GM21737 (cell line): Measurements from ENCODE around the gene RAG1.

Experiments
- ATAC-seq: cut with Tn5 transposase; IDR thresholded peaks from one replicate; pipeline ENCODE4 v1.9.1; 2021; ENCODE audit warnings: mild to moderate bottlenecking, moderate library complexity; ENCODE audit not compliant: unreplicated experiment

Gene RAG1

DNA sequence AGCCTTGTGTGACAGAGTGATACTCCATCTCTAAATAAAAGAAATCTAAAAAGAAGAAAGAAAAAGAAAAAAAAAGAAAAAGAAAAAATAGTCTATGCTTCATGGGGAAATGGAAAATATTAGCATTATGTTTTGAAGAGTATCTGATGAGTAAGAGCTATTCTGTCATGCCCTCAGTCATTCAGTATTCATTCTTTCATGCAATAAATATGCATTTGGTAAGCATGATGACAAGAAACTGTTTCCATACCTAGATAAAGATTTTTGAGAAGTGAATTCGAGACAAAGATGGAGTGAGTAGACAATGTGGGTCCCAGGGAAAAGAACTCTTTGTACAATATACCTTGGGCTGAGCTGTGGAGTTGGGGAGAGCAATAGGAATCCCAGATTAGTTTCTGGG, 20.3 kb downstream of the RAG1 start:
- no peak for ATAC-seq

- no peak for ATAC-seq
Measured at GRCh38 chr11:36590513-36590912, 22.7 kb downstream of the RAG1 start.

DNA sequence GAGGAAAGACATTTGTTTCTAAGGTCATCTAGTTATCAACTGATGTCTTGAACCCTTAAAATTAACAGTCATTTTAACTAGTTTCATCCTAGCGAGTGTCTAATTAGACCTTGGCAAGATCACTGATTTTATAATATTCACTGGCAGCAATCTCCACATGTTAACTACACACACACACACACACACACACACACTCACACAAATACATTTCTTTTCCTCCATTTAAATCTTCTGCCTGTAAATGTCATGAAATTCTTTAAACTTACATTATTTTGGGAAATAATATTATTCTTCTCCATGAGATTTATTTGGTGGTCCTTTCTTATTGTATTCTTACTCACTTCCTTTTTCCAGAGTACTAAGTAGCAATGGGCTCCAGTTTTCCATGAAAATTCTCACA, 23.6 kb downstream of the RAG1 start:
- no peak for ATAC-seq

DNA sequence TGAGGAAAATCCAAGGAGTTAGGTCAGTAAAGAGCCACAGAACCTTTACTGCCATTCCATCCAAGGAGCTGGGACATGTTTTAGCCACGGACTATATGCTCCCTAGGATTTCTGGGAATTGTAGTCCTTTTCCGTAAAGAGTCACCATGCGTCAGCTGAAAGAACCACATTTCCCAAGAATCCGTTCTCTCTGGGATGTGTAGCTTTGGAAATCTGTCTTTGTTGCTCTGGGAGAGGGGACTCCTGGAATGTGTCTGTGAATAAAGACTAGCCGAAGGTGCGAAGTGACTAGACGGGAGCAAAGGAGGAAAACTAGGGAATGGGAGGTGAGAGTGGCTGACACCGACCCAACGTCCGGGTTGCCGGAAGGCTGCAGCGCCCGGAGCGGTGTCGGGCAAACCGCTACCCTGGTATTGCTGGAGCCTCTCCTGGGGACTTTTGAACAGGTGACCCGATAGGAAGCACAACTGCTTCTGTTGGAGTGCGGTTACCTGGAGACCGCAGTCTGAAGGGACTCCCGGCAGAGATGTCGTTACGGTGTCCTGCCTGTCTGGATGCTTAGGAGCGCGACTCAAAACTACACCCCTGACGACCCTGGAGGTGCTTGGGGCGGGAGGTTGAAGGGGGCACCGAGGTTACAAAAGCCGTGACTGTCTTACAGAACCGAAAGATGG, 26.6 kb downstream of the RAG1 start, which contains the start of gene IFTAP:
Gene IFTAP (plus strand): TSS at position 187 of the 674 bp plus-strand sequence. CDS start 15,602 bp downstream, outside the sequence.
- ATAC-seq: peak; percentile 66

GRCh38 chr11:36596880-36597279, 29.1 kb downstream of the RAG1 start:
- ATAC-seq: no peak

- ATAC-seq: no peak
Measured at GRCh38 chr11:36598051-36598450, 30.2 kb downstream of the RAG1 start, which contains the start of gene RAG2. Gene RAG2, minus strand, starts transcription at chr11:36598236. Its CDS starts 4,068 bp downstream, at chr11:36594168.

DNA sequence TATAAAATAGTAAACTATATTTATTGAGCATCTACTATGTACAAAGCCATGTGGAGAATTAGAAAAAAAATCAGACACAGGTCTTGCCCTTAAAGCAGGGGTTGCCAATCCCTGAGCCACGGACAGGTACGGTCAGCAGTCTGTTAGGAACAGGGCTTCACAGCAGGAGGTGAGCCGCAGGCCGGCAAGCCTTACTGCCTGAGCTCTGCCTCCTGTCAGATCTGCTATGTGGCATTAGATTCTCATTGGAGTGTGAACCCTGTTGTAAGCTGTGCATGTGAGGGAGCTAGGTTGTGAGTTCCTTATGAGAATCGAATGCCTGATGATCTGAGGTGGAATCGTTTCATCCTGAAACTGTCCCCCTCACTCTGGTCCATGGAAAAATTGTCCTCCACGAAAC, 32.4 kb downstream of the RAG1 start:
- no peak for ATAC-seq

- no peak for ATAC-seq
Measured at GRCh38 chr11:36601155-36601554, 33.3 kb downstream of the RAG1 start.

- ATAC-seq: no peak
Measured at GRCh38 chr11:36602135-36602534, 34.3 kb downstream of the RAG1 start.

DNA sequence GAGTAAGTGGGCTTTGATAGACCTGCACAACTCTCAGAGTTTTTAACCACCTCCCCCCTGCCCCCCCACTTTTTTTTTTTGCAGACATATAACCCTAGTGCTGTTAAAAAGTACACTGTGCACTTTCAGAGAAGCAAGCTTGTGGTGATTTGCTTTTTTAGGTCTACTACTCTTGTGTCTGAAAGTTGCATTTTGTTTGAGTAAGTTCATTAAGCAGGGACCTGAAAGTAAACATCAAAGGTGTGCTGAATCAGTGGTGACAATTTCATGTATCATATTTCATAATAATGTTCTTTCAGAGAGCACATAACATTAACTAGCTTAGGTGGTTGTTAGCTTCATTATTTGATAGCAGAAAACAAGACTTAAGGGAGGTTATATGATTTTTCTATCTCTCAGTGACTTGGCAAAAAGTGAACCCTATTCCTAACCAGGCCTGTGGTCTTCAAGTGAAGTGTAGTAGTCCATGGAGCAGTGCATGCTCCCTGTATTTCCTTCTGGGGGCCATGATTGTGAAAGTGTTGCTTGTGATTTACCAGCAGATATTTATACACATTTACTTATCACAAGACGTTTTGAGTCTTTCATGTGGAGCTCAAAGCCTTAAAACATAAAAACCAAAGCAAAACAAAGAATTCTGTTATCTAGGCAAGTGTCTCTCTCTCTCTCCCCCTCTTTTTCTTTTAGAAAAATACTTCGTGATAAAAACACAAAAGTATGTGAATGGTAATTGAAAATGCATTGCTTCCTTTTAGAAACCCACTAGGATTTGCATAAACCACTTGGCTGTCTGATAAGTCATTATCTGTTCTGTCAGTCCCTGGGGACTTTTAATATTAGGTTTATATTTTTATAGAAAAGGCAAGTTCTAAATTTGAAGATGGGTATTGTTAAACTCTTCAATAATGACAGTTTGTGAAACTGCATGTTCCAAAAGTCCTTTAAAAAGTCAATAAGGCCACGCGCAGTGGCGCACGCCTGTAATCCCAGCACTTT, 37.7 kb downstream of the RAG1 start:
- no peak for ATAC-seq

DNA sequence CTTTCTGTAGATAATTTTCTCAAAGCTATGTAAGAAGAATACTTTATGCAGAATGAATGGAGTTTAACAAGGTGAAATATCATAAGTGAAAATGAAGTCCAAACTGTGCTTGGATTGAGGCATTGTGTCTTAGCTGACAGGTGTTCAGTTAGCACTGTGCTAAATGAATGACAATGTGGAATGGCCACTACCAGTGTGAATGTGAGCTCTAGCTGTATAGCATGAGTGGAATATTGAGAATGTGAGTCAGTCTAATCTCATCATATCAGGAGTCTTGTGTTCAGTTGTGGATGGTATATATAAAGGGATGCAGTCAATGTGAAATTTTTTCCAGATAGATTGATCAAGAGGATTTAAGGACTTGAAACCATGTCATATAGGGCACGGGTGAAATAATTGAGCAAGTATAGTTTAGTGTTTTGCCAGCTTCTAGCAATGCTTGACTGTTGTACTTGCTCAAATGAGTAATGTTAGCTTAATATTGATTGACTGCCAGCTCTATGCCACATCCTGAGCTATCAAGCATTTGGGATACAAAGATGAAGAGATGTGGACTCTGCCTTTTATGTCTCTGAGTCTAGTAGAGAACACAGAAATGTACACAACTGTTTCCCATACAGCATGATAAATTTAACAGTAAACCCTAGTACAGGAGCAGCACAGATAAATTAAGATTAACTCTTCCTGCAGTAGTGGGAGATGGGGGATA, 40.8 kb downstream of the RAG1 start:
- no peak for ATAC-seq

DNA sequence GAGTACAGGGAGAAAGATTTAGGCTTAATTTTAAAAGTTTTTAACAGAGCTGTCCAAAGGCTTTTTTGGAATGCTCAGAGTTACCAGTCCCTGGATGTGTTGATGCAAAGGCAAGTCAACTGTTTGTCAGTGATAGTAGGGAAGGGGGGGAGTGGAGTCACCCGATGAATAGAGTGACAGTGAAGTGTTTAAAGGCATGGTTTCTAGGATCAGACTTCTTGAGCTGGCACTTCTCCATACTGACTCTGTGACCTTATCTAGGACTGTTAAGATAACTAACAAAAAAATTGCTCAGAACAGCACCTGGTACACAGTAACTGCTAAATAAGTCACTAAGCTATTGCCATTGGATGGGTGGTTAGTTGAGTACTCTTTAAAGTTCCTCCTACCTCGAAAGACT, 41.6 kb downstream of the RAG1 start:
- ATAC-seq: no peak

DNA sequence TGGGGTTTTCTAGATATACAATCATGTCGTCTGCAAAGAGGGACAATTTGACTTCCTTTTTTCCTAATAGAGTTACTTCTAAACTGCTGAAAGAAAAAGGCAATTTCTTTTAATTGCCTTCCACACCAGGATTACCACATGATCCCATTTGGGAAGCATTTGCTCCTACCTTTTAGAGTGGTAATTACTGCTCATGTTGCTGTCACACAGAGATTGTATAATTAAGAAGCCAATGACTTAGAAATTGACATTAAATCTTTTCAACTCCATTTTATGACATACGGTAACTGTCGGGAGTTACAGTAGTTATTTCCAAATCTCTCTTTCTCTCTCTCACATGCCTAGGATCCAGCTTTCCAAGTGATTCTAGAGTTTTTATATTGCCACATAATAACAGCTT, 48.0 kb downstream of the RAG1 start:
- ATAC-seq: no peak

GRCh38 chr11:36617543-36618362, 49.9 kb downstream of the RAG1 start:
- ATAC-seq: no peak

DNA sequence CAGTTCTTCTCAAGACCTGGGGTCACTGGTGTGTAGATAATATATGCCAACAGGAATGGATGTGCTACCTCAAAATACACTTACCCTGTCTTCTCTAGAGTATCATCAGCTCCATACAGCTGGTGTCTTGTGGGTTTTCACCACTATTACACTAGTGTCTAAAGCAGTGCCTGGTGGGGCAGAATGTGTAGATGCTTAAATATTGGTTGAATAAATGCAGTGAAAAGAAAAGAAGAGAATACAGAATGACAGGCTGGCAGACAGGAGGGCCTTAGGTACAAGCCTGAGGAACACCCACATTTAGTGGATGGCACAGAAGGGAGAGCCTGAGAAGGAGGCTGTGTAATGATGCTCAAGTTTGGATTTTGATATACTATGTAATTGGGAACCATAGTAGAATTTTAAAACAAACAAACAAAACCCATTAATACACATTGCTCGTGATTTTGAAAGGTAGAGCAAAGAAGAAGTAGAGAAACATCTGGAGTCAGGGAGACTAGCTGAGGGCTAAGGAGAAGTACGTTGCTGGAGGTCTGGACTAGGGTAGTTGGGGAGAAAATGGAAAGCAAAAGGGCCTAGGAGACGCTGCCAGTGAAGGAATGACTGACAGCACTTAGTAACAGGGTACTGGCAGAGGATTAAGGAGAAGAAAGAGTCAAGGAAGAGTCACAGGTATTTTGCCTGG, 50.7 kb downstream of the RAG1 start:
- ATAC-seq: no peak

GRCh38 chr11:36619502-36619901, 51.7 kb downstream of the RAG1 start:
- ATAC-seq: no peak

GRCh38 chr11:36620246-36620645, 52.4 kb downstream of the RAG1 start:
- no peak for ATAC-seq

- no peak for ATAC-seq
Measured at GRCh38 chr11:36622431-36623136, 54.8 kb downstream of the RAG1 start.

DNA sequence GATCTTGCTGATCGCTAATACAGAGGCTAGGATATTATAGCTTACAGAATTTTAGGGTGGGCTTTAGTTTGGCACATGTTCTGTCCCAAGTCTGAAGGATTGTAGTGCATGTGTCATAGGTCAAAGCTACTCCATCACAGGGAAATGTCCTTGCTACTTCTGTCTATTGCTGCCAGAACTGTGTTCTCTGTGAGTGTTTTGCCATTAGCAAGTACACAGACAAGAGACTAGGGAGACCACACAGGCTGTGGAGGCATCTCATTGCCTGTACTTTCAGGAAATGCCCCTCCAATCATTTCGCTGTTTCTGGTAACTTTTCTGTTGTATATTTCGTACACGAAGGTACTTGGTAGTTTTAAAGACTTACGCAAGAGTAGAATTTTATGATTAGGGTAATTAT, 55.7 kb downstream of the RAG1 start:
- no peak for ATAC-seq
